K562 (cell line): ENCODE measurements around the gene SMIM23.

Experiments used
- CREB1 ChIP-seq, 2 experiments: sonication (generic) in 1 of 2; formaldehyde crosslinking in 1 of 2; IDR thresholded peaks; 2 replicates each; pipeline versions ENCODE4 v1.6.1 to v1.8.0; 2012 to 2022; ENCODE audit warnings: inconsistent platforms in 1 of 2, mild to moderate bottlenecking in 1 of 2, missing genetic modification reagents in 1 of 2, moderate library complexity in 1 of 2
- CREM ChIP-seq: IDR thresholded peaks from 2 replicates; pipeline ENCODE4 v1.6.1; 2014; ENCODE audit warnings: antibody characterized with exemption, low read depth
- GABPA ChIP-seq: fragments of 200-800 bp; sonication (Bioruptor generic); conservative IDR thresholded peaks from 2 replicates; pipeline ENCODE4 v1.6.1; 2016; ENCODE audit warnings: low read depth, missing genetic modification characterization, missing compliant biosample characterization
- NR4A1 ChIP-seq, 2 experiments: fragments of 250-450 bp in 1 of 2; fragments of 450-650 bp in 1 of 2; sonication (Bioruptor Pico) in 1 of 2; IDR thresholded peaks; 2 replicates each; pipeline versions ENCODE4 v1.4.0 to v1.6.1; 2016 to 2020; ENCODE audit warnings: mild to moderate bottlenecking in 2 of 2, missing compliant biosample characterization in 1 of 2, missing genetic modification characterization in 1 of 2, moderate library complexity in 1 of 2
- SRF ChIP-seq, 2 experiments: fragments of 250-450, 450-650 bp in 1 of 2; sonication (Bioruptor Pico) in 1 of 2; sonication (generic) in 1 of 2; formaldehyde crosslinking; IDR thresholded peaks; 2 replicates each; pipeline versions ENCODE4 v1.5.0 to v1.5.1; 2020 to 2022; ENCODE audit warnings: mild to moderate bottlenecking in 1 of 2, missing genetic modification reagents in 1 of 2
- YY1 ChIP-seq, 3 experiments: IDR thresholded peaks; 2 replicates each; pipeline ENCODE4 v1.6.1; 2011; ENCODE audit warnings: low read length in 2 of 3, mild to moderate bottlenecking in 2 of 3, moderate library complexity in 2 of 3, borderline replicate concordance in 1 of 3, control low read depth in 1 of 3, low read depth in 1 of 3; ENCODE audit not compliant: insufficient read depth in 3 of 3, insufficient replicate concordance in 2 of 3, control insufficient read depth in 1 of 3, insufficient read length in 1 of 3; ENCODE audit errors: extremely low read depth in 1 of 3
- ZNF408 ChIP-seq: fragments of 250-450 bp; sonication (Bioruptor Pico); IDR thresholded peaks from 2 replicates; pipeline ENCODE4 v1.4.0; 2020; ENCODE audit warnings: low read depth, mild to moderate bottlenecking, moderate library complexity
- TF ChIP-seq, protein P1 (sequence below): fragments of 250-450 bp; sonication (Bioruptor Pico); IDR thresholded peaks from 2 replicates; pipeline ENCODE4 v1.4.0; 2020; ENCODE audit warnings: mild to moderate bottlenecking
- TF ChIP-seq, protein P2 (sequence below), 3 experiments: IDR thresholded peaks in 2 of 3; conservative IDR thresholded peaks in 1 of 3; 2 replicates each; pipeline ENCODE4 v1.5.1; 2011 to 2012; ENCODE audit warnings: low read length in 3 of 3, mild to moderate bottlenecking in 3 of 3, control low read depth in 2 of 3, improper control_type of control experiment in 1 of 3, inconsistent platforms in 1 of 3, low read depth in 1 of 3, mixed read lengths in 1 of 3, moderate library complexity in 1 of 3; ENCODE audit not compliant: insufficient read depth in 2 of 3
- TF ChIP-seq, protein P3 (sequence below): fragments of 450-650 bp; conservative IDR thresholded peaks from 2 replicates; pipeline ENCODE4 v1.6.1; 2016; ENCODE audit warnings: missing genetic modification characterization, low read depth, mild to moderate bottlenecking, missing compliant biosample characterization, moderate library complexity
- TF ChIP-seq, protein P4 (sequence below): fragments of 450-650 bp; IDR thresholded peaks from 2 replicates; pipeline ENCODE4 v1.6.1; 2016; ENCODE audit warnings: antibody characterized with exemption
- TF ChIP-seq, protein P5 (sequence below): sonication (generic); formaldehyde crosslinking; IDR thresholded peaks from 2 replicates; pipeline ENCODE4 v1.8.1; 2022; ENCODE audit warnings: missing genetic modification reagents

DNA sequence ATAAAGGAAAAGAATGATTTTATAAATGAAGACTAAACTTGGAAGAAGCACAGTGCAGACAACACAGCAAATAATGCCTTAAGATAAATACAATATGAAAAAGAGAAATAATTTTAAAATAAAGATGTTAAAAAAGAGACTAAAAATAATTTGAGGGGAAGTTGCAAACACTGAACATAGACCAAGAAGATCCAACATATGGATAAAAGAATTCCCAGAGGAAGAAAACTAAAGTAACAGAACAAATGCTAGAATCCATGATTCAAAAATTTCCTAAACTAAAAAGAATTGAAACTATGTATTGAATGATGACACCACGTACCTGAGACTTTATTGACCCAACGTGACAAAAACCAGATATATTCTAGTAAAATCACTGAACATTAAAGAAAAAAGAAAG, 18.7 kb upstream of the SMIM23 start:
- TF ChIP-seq NR4A1 (CRISPR knock-in tag; IDR thresholded peaks at IDR 0.05), result no peak
- TF ChIP-seq NR4A1 (tag; IDR thresholded peaks at IDR 0.05), result no peak
- no peak for TF ChIP-seq GABPA
- TF ChIP-seq, protein P1, sequence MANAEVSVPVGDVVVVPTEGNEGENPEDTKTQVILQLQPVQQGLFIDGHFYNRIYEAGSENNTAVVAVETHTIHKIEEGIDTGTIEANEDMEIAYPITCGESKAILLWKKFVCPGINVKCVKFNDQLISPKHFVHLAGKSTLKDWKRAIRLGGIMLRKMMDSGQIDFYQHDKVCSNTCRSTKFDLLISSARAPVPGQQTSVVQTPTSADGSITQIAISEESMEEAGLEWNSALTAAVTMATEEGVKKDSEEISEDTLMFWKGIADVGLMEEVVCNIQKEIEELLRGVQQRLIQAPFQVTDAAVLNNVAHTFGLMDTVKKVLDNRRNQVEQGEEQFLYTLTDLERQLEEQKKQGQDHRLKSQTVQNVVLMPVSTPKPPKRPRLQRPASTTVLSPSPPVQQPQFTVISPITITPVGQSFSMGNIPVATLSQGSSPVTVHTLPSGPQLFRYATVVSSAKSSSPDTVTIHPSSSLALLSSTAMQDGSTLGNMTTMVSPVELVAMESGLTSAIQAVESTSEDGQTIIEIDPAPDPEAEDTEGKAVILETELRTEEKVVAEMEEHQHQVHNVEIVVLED, result no peak
- TF ChIP-seq, protein P2, sequence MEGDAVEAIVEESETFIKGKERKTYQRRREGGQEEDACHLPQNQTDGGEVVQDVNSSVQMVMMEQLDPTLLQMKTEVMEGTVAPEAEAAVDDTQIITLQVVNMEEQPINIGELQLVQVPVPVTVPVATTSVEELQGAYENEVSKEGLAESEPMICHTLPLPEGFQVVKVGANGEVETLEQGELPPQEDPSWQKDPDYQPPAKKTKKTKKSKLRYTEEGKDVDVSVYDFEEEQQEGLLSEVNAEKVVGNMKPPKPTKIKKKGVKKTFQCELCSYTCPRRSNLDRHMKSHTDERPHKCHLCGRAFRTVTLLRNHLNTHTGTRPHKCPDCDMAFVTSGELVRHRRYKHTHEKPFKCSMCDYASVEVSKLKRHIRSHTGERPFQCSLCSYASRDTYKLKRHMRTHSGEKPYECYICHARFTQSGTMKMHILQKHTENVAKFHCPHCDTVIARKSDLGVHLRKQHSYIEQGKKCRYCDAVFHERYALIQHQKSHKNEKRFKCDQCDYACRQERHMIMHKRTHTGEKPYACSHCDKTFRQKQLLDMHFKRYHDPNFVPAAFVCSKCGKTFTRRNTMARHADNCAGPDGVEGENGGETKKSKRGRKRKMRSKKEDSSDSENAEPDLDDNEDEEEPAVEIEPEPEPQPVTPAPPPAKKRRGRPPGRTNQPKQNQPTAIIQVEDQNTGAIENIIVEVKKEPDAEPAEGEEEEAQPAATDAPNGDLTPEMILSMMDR (IDR thresholded peaks at IDR 0.05 in 2 of 3, conservative IDR thresholded peaks at IDR 0.05 in 1 of 3; ENCODE audit: insufficient read depth in 2 of 3, low read depth in 1 of 3, low read length in 3 of 3), result no peak
- TF ChIP-seq YY1 (IDR thresholded peaks at IDR 0.05; ENCODE audit: borderline replicate concordance in 1 of 3, control insufficient read depth in 1 of 3, extremely low read depth in 1 of 3, insufficient read depth in 3 of 3, insufficient read length in 1 of 3, insufficient replicate concordance in 2 of 3, low read depth in 1 of 3, low read length in 2 of 3), result no peak
- TF ChIP-seq SRF (CRISPR knock-in tag; IDR thresholded peaks at IDR 0.05), result no peak
- TF ChIP-seq, protein P3, sequence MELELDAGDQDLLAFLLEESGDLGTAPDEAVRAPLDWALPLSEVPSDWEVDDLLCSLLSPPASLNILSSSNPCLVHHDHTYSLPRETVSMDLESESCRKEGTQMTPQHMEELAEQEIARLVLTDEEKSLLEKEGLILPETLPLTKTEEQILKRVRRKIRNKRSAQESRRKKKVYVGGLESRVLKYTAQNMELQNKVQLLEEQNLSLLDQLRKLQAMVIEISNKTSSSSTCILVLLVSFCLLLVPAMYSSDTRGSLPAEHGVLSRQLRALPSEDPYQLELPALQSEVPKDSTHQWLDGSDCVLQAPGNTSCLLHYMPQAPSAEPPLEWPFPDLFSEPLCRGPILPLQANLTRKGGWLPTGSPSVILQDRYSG, result no peak
- no peak for TF ChIP-seq ZNF408 (CRISPR knock-in tag)
- TF ChIP-seq, protein P4, sequence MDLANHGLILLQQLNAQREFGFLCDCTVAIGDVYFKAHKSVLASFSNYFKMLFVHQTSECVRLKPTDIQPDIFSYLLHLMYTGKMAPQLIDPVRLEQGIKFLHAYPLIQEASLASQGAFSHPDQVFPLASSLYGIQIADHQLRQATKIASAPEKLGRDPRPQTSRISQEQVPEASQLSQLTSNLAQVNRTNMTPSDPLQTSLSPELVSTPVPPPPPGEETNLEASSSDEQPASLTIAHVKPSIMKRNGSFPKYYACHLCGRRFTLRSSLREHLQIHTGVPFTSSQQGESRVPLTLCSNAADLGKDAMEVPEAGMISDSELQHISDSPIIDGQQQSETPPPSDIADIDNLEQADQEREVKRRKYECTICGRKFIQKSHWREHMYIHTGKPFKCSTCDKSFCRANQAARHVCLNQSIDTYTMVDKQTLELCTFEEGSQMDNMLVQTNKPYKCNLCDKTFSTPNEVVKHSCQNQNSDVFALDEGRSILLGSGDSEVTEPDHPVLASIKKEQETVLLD, result no peak
- TF ChIP-seq CREM, result no peak
- no peak for TF ChIP-seq CREB1 (IDR thresholded peaks at IDR 0.05)
- no peak for TF ChIP-seq CREB1 (CRISPR knock-in tag; IDR thresholded peaks at IDR 0.05)
- TF ChIP-seq, protein P5, sequence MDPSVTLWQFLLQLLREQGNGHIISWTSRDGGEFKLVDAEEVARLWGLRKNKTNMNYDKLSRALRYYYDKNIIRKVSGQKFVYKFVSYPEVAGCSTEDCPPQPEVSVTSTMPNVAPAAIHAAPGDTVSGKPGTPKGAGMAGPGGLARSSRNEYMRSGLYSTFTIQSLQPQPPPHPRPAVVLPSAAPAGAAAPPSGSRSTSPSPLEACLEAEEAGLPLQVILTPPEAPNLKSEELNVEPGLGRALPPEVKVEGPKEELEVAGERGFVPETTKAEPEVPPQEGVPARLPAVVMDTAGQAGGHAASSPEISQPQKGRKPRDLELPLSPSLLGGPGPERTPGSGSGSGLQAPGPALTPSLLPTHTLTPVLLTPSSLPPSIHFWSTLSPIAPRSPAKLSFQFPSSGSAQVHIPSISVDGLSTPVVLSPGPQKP, result no peak
